DMS114 treated with DMSO at 0.1 percent for 48 hours (cell line): ENCODE measurements around the gene GRIN2C.

Source experiments
- DNase-seq: peaks from one replicate; lab custom pipeline; 2025; ENCODE audit not compliant: unreplicated experiment; lab: John Stamatoyannopoulos, UW

GRIN2C gene

GRCh38 chr17:74803388-74803930 is 56.2 kb downstream of the GRIN2C start:
- DNase-seq, result no peak

- DNase-seq, result no peak
These were observed 57.8 kb downstream of the GRIN2C start for GRCh38 chr17:74801896-74802295.

GRCh38 chr17:74800531-74800930 is 59.2 kb downstream of the GRIN2C start:
- DNase-seq, result no peak

GRCh38 chr17:74799097-74799496 is 60.6 kb downstream of the GRIN2C start:
- DNase-seq, result no peak

- DNase-seq, result no peak
These were observed 61.4 kb downstream of the GRIN2C start for GRCh38 chr17:74798239-74798707.

- DNase-seq, result no peak
These were observed 61.9 kb downstream of the GRIN2C start for GRCh38 chr17:74797824-74798223.

- DNase-seq, result no peak
These were observed 62.8 kb downstream of the GRIN2C start for GRCh38 chr17:74796866-74797265.

GRCh38 chr17:74796211-74796610 is 63.5 kb downstream of the GRIN2C start:
- DNase-seq, result no peak

GRCh38 chr17:74795327-74796020 is 64.2 kb downstream of the GRIN2C start:
- DNase-seq, result no peak

- DNase-seq, result no peak
These were observed 67.0 kb downstream of the GRIN2C start for GRCh38 chr17:74792586-74793105.
